GM19025 (cell line): ENCODE measurements around the gene BMP5.
"Not testable (repeated sequence)": the region's sequence is repeated elsewhere in the genome, so short reads cannot be mapped to it uniquely, and the experiment has no call there.

Experiments
- ATAC-seq: cut with Tn5 transposase; IDR thresholded peaks from one replicate; pipeline ENCODE4 v1.9.1; 2021; ENCODE audit warnings: mild to moderate bottlenecking, low read depth, moderate library complexity; ENCODE audit not compliant: unreplicated experiment

The BMP5 gene

GRCh38 chr6:55875400-55875799 lies at the start of gene BMP5:
Gene BMP5 (minus strand): TSS chr6:55875590. CDS start chr6:55874865, 725 bp downstream.
- no peak for ATAC-seq

DNA sequence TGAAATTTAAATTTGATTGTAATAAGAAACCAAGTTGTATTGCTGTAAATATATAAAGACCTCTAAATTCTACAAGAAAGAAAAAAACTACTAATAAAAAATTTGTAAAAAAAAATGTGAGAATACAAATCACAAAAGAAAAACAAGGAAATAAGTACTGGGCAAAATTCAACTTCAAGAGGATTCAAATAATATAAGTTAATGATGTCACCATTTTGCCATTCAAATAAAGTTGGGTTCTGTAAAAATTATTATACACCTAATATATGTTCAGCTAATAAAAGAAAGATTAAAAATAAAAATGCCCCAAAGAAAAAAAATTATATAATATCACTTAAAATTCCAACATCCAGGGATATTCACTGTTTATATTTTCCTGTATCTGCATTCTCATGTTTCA lies 47.0 kb upstream of the BMP5 start:
- no peak for ATAC-seq

DNA sequence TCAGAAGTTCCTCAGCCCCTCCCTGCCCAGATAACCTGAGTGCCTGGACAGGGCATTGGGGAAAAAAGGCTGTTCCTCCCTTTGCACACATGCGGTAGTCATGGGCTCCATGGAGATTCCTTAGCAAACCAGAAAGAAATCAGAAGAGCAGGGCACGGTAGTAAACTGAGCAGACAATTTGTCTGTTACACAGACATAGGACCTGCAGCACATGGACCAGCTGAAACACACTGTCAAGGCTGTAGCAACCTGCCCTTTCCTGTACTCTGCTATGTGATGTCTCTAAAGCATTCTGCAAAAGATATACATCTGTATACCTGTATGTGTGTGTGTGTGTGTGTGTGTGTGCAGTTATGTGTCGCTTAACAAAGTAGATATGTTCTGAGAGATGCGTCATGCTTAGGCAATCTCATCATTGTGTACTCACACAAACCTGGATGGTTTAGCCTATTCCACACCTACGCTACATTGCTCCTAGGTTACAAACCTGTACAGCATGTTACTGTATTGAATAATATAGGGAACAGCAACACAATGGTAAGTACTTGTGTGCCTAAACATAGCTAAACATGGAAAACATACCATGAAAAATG lies 44.4 kb upstream of the BMP5 start:
- ATAC-seq, result no peak

- ATAC-seq, result no peak
Observed at GRCh38 chr6:55918639-55919038, 43.2 kb upstream of the BMP5 start.

- ATAC-seq, result no peak
Observed at GRCh38 chr6:55917751-55918415, 42.5 kb upstream of the BMP5 start.

DNA sequence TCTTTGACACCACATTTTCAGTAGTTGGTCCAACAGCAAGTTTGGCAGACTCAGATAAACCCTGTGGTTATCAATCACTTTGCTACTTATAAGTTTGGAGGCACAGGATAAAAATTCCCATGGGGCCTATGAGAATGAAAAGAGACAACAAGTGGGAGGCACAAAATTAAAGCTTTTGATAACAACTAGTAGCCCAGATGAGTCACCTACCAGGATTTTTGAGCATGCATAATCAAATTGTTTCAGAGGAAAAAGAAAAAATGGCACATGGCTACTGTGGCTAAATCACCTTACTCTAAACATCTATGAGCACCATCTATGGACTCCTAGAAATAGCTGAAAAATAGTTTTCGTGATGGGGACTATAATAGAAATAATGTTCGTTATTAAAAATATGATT lies 40.8 kb upstream of the BMP5 start:
- ATAC-seq, result no peak

DNA sequence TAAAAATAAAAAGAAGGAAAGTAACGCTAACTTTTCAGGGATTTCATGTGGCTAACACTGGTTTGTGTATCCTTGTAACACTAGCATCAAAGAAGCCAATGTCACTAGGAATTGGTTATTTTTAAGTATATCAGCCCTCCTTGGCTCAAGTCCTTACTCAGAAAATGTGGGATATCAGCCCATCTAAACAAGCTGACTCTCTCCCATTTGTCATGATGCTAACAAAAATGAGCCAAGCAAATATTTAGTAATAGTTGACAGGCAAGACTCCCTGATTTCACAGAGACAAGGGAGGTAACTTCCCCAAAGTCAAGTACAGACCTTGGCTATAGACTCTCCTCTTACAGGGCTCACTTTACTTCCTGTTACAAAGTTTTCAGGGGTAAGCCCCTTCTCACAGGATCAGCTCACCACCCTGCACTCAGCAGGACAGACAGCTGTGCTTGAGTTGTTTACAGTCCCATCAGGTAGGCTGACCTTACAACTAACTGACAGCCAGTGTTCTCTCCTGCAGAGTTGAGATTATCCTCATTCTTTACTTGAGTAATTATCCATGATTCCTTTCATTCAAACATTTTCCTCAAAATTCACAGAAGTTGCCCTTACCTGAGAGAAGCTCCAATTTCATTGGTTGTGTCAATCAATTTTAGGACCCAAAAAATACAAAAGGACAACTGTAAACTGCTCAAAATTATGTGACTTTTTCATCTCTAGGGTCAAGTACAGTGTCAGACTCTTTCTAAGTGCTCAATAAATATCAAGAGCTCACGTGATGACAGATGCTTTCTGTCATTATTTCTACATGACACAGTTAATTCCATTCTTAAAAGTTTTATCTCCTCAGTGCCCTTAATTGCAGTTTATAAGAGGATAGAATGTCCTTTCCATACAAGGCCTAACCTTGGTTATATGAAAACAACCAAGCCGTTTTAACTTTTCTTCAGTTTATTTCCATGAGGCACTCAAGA lies 38.1 kb upstream of the BMP5 start:
- ATAC-seq, result peak; percentile 87

GRCh38 chr6:55910466-55910865 lies 35.1 kb upstream of the BMP5 start:
- not testable (repeated sequence) for ATAC-seq

- not testable (repeated sequence) for ATAC-seq
Observed at GRCh38 chr6:55909911-55910310, 34.5 kb upstream of the BMP5 start.

DNA sequence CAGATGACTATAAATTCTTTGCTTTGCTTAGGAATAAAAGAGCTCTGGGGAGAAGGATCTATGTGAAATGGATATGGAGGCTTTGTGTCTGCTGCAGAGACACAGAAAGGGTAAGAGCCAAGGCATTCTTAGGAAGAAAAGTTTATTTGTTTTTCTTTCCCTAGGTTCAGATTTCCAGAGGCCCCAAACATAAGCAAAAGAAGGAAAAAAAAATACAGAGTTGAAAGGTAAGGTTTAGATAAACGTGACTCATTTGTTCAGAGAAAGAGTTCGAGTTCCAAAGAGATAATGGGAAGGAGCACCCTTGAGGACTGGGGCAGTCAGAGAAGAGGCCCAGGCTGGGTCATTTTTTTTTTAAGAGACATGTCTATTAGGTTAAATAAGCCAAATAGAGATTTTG lies 27.4 kb upstream of the BMP5 start:
- no peak for ATAC-seq

DNA sequence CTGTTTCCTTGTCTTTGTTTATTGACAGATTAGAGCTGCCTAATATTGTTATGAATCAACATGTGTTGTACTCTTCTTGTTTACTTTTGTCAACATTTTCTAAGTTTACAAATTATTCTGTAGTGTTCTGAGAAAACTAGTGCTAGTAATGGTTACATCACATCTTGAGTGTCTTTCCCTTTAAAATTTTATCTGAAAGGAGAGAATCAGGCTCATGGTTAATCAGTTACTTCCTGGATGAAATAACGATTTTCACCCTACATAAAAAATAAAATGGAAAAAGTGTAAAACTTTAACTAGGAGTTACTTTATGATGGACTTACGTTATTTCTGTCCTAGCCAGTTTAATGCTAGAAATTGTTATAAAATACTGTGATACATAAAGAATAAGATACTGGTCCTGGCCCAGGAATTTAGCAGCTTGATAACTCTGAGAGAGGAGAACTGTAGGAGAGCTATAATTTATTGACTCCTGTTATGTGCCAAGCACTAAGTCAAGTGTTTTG lies 26.4 kb upstream of the BMP5 start:
- no peak for ATAC-seq

- no peak for ATAC-seq
Observed at GRCh38 chr6:55898342-55898741, 23.0 kb upstream of the BMP5 start.

DNA sequence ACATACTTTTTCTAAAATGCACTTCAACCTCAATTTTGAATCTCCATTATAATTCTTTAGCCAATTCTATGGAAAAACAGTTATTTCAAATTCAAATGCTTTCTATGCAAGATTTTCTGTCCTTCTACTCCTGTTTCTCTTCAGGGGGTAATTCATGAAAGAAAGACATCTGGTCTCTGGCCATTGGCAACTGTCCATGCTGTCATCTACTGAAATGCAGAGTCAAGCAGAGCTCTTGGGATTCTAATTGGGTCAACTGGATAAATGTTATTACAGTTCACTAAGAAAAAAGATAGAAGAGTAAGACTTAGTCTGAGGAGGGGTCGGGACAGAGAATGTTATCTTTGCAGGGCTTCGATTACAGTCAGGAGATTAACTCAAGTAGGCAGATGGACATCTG lies 22.0 kb upstream of the BMP5 start:
- no peak for ATAC-seq

- no peak for ATAC-seq
Observed at GRCh38 chr6:55895972-55896730, 20.8 kb upstream of the BMP5 start.

DNA sequence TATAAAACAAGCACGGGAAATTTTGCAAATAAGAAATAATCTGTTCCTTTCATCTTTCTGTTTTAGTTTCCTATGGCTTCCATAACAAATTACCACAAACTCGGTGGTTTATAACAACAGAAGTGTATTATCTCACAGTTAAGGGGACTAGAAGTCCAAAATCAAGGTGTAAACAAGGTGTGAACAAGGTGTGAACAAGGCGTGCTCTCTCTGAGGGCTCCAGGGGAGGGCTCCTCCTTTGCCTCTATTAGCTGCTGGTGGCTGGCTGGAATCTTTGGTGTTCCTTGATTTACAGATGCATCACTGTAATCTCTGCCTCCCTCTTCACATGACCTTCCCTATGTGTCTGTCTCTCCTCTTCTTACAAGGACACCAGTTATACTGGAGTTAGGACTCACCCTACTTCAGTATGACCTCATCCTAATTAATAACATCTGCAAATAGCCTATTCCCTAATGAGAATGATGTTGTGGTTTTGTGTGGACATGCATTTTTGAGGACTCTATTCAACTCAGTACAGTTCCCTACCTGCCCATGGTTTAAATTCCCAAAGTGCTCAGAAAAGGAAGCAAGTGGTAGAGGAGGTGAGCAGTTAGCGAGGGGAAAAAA lies 17.5 kb upstream of the BMP5 start:
- ATAC-seq, result no peak

DNA sequence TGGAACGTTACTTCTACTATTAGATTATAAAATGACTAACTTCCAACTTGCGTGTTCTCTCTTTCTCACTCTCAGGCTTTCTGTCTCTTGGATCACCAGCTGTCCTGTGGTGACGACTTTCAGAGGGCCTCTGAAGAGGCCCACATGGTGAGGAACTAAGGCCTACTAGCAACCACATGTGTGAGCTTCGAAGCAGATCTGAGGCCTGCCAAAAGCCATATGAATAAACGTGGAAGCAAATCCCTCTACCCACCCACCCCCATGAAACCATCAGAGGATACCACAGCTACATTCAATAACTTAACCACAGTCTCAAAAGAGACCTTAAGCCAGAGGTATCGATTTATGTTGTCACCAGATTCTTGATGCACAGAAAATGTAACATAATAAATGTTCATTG lies 13.5 kb upstream of the BMP5 start:
- no peak for ATAC-seq

- ATAC-seq, result no peak
Observed at GRCh38 chr6:55886185-55886836, 10.9 kb upstream of the BMP5 start.

GRCh38 chr6:55882718-55883569 lies 7.6 kb upstream of the BMP5 start:
- ATAC-seq, result no peak

- no peak for ATAC-seq
Observed at GRCh38 chr6:55877283-55877682, 1.9 kb upstream of the BMP5 start.
